GM23248 (cell line): ENCODE measurements around the gene KIF18B. TPM values are rescaled to one million over a fixed set of nuclear protein-coding genes. Genes with fewer than 3 reads are reported as not detected.
A peak's percentile ranks its signal among the peaks of the same experiment; 100 is the strongest.

Source experiments
- DNase-seq: peaks from one replicate; pipeline ENCODE4 v3.0.0-alpha.2; 2015
- H2AFZ ChIP-seq: fragments of 200-600 bp; sonication (generic); 2 replicates; pipeline ENCODE4 v1.6.1; 2016; ENCODE audit warnings: antibody characterized with exemption
- H3F3A ChIP-seq: fragments of 200-600 bp; sonication (generic); 2 replicates; pipeline ENCODE4 v1.6.1; 2016; ENCODE audit warnings: mild to moderate bottlenecking, antibody characterized with exemption, mixed run types; ENCODE audit not compliant: insufficient read depth
- H3K27ac ChIP-seq: fragments of 200-600 bp; sonication (generic); 2 replicates; pipeline ENCODE4 v1.5.1; 2016; ENCODE audit warnings: mild to moderate bottlenecking
- H3K27me3 ChIP-seq: fragments of 200-600 bp; sonication (generic); replicated peaks from 2 replicates; pipeline ENCODE4 v1.6.1; 2016; ENCODE audit warnings: mild to moderate bottlenecking; ENCODE audit not compliant: insufficient read depth
- H3K36me3 ChIP-seq: fragments of 200-600 bp; sonication (generic); 2 replicates; pipeline ENCODE4 v1.6.1; 2016; ENCODE audit warnings: low read depth, mild to moderate bottlenecking
- H3K4me1 ChIP-seq: fragments of 200-600 bp; sonication (generic); 2 replicates; pipeline ENCODE4 v1.6.1; 2016; ENCODE audit warnings: mild to moderate bottlenecking; ENCODE audit not compliant: insufficient read depth
- H3K4me2 ChIP-seq: fragments of 200-600 bp; sonication (generic); one replicate; pipeline ENCODE4 v1.6.1; 2016; ENCODE audit warnings: mild to moderate bottlenecking; ENCODE audit not compliant: unreplicated experiment
- H3K4me3 ChIP-seq: fragments of 200-600 bp; sonication (generic); 2 replicates; pipeline ENCODE4 v1.5.1; 2016; ENCODE audit warnings: mild to moderate bottlenecking
- H3K79me2 ChIP-seq: fragments of 200-600 bp; sonication (generic); 2 replicates; pipeline ENCODE4 v1.6.1; 2016; ENCODE audit warnings: mild to moderate bottlenecking; ENCODE audit not compliant: insufficient read depth
- H3K9ac ChIP-seq: fragments of 200-600 bp; sonication (generic); 2 replicates; pipeline ENCODE4 v1.6.1; 2016; ENCODE audit warnings: mild to moderate bottlenecking
- H3K9me2 ChIP-seq: fragments of 200-600 bp; sonication (generic); 2 replicates; pipeline ENCODE4 v1.6.1; 2016; ENCODE audit warnings: mixed run types, mild to moderate bottlenecking, moderate library complexity; ENCODE audit not compliant: insufficient read depth
- H3K9me3 ChIP-seq: fragments of 200-600 bp; sonication (generic); one replicate; pipeline ENCODE4 v1.6.1; 2017; ENCODE audit warnings: low read depth
- H4K20me1 ChIP-seq: fragments of 200-600 bp; sonication (generic); 2 replicates; pipeline ENCODE4 v1.6.0; 2016; ENCODE audit not compliant: insufficient read depth
- EZH2 ChIP-seq: fragments of 200-600 bp; sonication (generic); IDR thresholded peaks from 2 replicates; pipeline ENCODE4 v1.6.1; 2018; ENCODE audit warnings: antibody characterized with exemption, mild to moderate bottlenecking; ENCODE audit not compliant: insufficient read depth, poor library complexity, severe bottlenecking
- EZH2phosphoT487 ChIP-seq: fragments of 200-600 bp; sonication (generic); IDR thresholded peaks from 2 replicates; pipeline ENCODE4 v1.6.1; 2018; ENCODE audit warnings: antibody characterized with exemption, moderate library complexity, mild to moderate bottlenecking, low read depth; ENCODE audit not compliant: insufficient read depth
- WGBS, 2 experiments: methylation state at CpG; one replicate each; pipeline ENCODE4 v1.1.6; 2015 to 2017; ENCODE audit warnings: low lambda C conversion rate in 2 of 2, low coverage in 1 of 2; ENCODE audit errors: missing lambda C conversion rate in 2 of 2; 5-methylcytosine and 5-hydroxymethylcytosine counted together
- in situ Hi-C: fragments of 300-500 bp; cut with MboI; formaldehyde crosslinking; loops from 2 replicates; pipeline ENCODE4 v1.15.0; 2020
- polyA plus RNA-seq: library from polyadenylated mRNA; unstranded; fragments of >200 nt; fragmentation: Nextera tagmentation; extraction: Ambion mirVana; gene quantifications from 2 replicates; pipeline ENCODE4 v1.2.1, GENCODE V29; 2016
- total RNA-seq: library from RNA; depleted of rRNA; stranded (reverse); fragments of >200 nt; shearing (Covaris generic); gene quantifications from 2 replicates; pipeline ENCODE4 v1.2.3, GENCODE V29; 2014

KIF18B gene
- total and polyA plus RNA-seq, 2 experiments from 2014 or later: 2.1 to 4.5 TPM

- Histone ChIP-seq H3K4me3 (no peak overlapping the region), H3K9me3 (no peaks in the 10 kb centered on the region), H2AFZ (peak overlapping the region; percentile 25; the same call in 1 of the 2 replicates), H4K20me1 (no peaks in the 10 kb centered on the region), H3K4me2 (no peak overlapping the region), H3K9ac (no peak overlapping the region), H3K36me3 (0 out of 2 replicates have a peak, but pooled peaks cover 5% of the 10 kb centered on the region), H3K27ac (no peak overlapping the region), H3K4me1 (peaks cover 13% of the 10 kb centered on the region), H3F3A (peaks cover 12% of the 10 kb centered on the region), H3K79me2 (peaks cover 99% of the 10 kb centered on the region), H3K9me2 (no peaks in the 10 kb centered on the region), H3K27me3 (no peaks in the 10 kb centered on the region)
- no peak for DNase-seq
- 93 to 98% methylated on average over 4 of the region's 4 CpGs for WGBS, 2 experiments
- TF ChIP-seq EZH2: no peak
- in situ Hi-C loops: no loop called here
These were observed 5.1 kb downstream of the KIF18B start for GRCh38 chr17:44942456-44942855.

DNA sequence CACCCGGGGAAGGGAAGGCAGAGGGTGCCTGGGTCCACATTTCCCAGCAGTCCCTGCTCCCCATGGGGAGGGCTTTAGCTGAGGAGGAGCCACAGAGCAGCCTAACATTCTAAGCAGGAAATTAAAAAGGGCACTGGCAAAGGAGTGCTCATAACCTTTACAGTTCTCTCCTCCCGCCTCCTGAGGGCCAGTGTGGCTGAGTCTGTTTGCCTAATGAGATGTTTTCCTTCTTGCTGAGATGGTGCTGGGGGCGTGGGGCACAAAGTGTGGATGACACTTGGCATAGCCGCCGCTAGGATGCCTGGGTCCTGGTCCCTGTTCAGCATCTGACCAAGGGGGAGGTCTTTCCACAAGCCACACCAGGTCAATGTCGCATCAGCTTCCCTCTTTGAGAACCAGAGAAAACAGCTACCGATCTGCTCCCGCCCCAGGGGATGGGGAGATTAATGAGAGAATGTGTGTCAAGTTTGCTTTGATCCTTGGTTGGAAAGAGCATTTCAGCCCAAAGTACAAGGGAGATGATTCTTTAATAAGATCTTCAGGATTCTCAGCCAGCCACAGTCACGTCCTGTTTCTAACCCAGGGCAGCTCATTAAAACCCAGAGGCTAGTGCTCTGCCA is 5.8 kb downstream of the KIF18B start:
- H3K27me3 ChIP-seq: no peaks in the 10 kb centered on the region
- H3K9me2 ChIP-seq: no peaks in the 10 kb centered on the region
- H2AFZ ChIP-seq: peak overlapping the region; percentile 25
- no peak overlapping the region for H3K9ac ChIP-seq
- WGBS, 2 experiments: 86 to 90% methylated on average over 9 of the region's 9 CpGs
- H3K9me3 ChIP-seq: no peaks in the 10 kb centered on the region
- DNase-seq: no peak
- TF ChIP-seq EZH2phosphoT487: no peak
- H3K36me3 ChIP-seq: peaks cover 9% of the 10 kb centered on the region; the same call in 1 of the 2 replicates
- no peak overlapping the region for H3K4me2 ChIP-seq
- H3K4me1 ChIP-seq: peaks cover 13% of the 10 kb centered on the region
- H3K27ac ChIP-seq: no peak overlapping the region
- no peaks in the 10 kb centered on the region for H4K20me1 ChIP-seq
- no peak overlapping the region for H3K4me3 ChIP-seq
- peaks cover 99% of the 10 kb centered on the region for H3K79me2 ChIP-seq
- H3F3A ChIP-seq: peaks cover 12% of the 10 kb centered on the region
- in situ Hi-C loops: no loop called here

DNA sequence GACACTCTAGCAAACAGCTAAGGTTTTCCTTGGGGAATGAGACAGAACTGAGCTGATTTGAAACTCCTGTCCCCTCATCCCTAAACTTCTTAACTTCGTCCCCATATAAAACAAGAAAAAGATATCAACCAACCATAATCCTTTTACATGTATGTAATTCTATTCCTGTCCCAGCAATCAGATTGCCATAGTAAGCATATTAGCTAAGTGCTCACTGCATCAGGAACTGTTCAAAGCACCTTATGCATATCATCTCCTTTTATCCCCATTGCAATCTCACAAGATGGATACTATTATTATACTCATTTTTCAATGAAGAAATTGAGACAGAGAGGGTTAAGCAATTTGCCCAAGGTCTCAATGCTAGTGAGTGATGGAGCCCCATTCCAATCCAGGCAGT is 6.8 kb downstream of the KIF18B start:
- peaks cover 13% of the 10 kb centered on the region for H3K4me1 ChIP-seq
- peak overlapping the region; percentile 44 for H3K4me2 ChIP-seq
- no peaks in the 10 kb centered on the region for H3K27me3 ChIP-seq
- no peak overlapping the region for H2AFZ ChIP-seq
- no peaks in the 10 kb centered on the region for H3K9me3 ChIP-seq
- H3K79me2 ChIP-seq: peaks cover 90% of the 10 kb centered on the region
- no peak overlapping the region for H3K9ac ChIP-seq
- 88 to 93% methylated on average over 1 of the region's 1 CpG for WGBS, 2 experiments
- peaks cover 12% of the 10 kb centered on the region for H3F3A ChIP-seq
- no peak overlapping the region; the same call in 1 of the 2 replicates for H3K27ac ChIP-seq
- DNase-seq: no peak
- in situ Hi-C loops: no loop called here
- peaks cover 9% of the 10 kb centered on the region; the same call in 1 of the 2 replicates for H3K36me3 ChIP-seq
- TF ChIP-seq EZH2phosphoT487 (no peak), EZH2 (no peak)
- no peak overlapping the region for H3K4me3 ChIP-seq
- no peaks in the 10 kb centered on the region for H4K20me1 ChIP-seq
- H3K9me2 ChIP-seq: no peaks in the 10 kb centered on the region

- Histone ChIP-seq H3K27ac (no peak overlapping the region; the same call in 1 of the 2 replicates), H3K4me1 (peaks cover 13% of the 10 kb centered on the region), H3K9me3 (no peaks in the 10 kb centered on the region), H3K27me3 (no peaks in the 10 kb centered on the region), H3K79me2 (peaks cover 86% of the 10 kb centered on the region), H4K20me1 (no peaks in the 10 kb centered on the region), H3K4me3 (no peak overlapping the region), H3K36me3 (peaks cover 9% of the 10 kb centered on the region; the same call in 1 of the 2 replicates), H3K9me2 (no peaks in the 10 kb centered on the region), H3F3A (peaks cover 12% of the 10 kb centered on the region), H3K4me2 (peak overlapping the region; percentile 44), H3K9ac (no peak overlapping the region), H2AFZ (no peak overlapping the region)
- DNase-seq: peak; percentile 51
- in situ Hi-C loops: no loop called here
- TF ChIP-seq EZH2: no peak
- WGBS, 2 experiments: 50 to 59% methylated on average over 4 of the region's 4 CpGs
These were observed 7.3 kb downstream of the KIF18B start for GRCh38 chr17:44940317-44940716.
